Cortex of kidney (tissue), 1 donor: Measurements from ENCODE around the gene FFAR2.
"Not testable (repeated sequence)": the region's sequence is repeated elsewhere in the genome, so short reads cannot be mapped to it uniquely, and the experiment has no call there.

Experiments
- DNase-seq: peaks from one replicate; lab custom pipeline; 2025; lab: John Stamatoyannopoulos, UW

The FFAR2 gene

DNA sequence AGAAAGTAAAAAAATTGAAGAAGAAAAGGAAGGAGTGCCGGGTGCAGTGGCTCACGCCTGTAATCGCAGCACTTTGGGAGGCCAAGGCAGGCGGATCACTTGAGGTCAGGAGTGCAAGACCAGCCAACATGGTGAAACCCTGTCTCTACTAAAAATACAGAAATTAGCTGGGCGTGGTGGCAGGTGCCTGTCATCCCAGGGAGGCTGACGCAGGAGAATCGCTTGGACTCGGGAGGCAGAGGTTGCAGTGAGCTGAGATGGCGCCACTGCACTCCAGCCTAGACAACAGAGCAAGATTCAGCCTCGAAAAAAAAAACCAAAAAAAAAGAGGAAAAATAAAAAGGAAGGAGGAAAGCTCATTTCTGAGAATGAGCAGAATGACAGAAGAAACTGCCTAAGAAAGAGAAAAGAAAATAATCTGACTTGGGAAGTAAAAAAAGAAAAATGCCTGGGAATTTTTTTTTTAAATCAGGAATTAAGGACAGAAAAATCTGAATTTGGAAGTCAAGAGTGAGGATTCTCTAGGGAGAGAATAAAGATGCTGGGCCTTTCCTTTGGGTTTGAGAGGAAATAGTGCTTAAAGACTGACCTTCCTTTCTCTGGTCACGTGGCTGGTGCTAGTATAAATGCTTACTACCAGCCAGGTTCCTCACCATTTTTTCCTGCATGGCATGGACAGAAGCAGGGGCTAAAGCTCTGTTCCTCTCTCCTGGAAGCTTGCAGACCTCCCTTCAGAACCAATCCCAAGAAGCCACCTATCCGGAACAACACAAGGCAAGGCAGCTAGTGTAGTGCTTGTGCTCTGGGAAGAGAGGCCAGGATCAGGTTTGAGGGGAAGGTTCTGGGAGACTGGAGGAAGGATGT lies at the start of gene FFAR2:
TSS of gene FFAR2 (plus strand) at position 652 of the 864 bp plus-strand sequence. CDS start 1,458 bp downstream, outside the sequence.
- DNase-seq: no peak

DNA sequence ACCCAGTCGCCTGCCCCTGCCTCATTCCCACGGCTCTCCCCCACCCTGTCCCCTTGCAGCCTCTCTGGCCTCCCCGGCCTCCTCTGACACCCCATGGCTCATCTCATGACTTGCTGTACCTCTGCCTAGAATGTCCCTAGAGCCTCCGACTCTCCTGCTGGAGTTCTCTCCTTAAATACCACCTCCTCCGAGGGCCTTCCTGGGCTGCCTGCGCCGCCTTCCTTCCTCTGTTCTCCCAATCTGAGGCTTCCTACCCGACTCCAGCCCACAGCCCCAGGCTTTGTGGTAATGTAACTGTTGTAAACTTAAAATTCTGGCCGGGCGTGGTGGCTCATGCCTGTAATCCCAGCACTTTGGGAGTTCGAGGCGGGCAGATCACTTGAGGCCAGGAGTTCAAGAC lies 49.5 kb upstream of the FFAR2 start:
- no peak for DNase-seq

DNA sequence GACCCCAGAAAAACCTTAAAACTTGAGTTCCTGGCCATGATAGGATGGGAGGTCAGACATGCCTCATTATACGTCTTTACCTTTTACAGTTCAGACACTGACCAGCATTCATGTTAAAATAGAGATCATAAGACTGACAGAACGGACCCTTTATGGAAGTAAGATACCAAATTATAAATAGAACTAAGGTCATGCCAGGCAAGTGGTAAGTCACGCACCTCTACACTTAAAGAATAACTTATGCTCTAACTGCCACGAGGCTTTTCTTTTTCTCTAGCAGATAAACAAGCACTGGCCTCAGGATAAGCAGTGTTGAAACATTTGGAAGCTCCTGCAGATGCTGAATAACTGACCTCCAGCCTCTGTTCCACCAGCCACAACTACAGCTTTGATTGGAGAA lies 48.8 kb upstream of the FFAR2 start:
- no peak for DNase-seq

DNA sequence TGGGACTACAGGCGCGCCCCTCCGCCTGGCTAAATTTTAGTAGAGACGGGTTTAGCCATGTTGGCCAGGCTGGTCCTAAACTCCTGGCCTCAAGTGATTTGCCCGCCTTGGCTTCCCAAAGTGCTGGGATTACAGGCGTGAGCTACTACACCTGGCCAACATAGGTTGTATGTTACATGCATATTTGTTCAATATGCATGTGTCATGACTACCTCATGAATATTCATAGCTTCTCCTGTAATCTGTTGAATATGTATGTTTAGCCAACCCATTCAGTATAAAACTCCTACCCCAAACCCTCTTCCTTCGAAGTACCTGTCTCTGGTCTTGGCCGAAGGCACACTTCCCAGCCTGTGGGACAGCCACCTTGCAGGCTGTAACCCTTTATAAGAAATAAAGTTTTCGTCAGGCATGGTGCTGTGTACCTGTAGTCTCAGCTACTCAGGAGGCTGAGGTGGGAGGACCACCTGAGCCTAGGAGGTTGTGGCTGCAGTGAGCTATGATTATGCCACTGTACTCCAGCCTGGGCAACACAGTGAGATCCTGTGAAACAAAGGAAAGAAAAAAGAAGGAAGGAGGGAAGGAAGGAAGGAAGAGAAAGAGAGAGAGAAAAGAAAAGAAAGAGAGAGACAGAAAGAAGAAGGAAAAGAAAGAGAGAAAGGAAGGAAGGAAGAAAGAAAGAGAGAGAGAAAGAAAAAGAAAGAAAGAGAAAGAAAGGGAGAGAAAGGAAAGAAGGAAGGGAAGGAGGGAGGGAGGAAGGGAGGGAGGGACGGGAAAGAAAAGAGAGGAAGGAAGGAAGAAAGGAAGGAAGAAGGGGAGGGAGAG lies 47.9 kb upstream of the FFAR2 start:
- DNase-seq: no peak

DNA sequence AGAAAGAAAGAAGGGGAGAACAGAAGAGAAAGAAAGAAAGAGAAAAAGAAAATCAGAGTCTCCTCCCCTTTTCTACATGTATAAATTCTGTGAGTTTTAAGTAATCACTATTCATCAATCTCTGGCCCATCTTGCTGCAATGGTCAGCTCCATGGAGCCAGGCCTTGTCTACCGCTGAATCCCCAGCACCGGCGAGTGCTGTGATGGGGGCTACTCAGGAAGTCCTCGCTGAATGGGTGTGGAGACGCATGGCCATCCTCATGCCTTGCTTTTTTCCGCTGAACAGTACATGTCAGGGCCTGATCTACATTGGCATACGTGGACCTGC lies 47.3 kb upstream of the FFAR2 start:
- no peak for DNase-seq

DNA sequence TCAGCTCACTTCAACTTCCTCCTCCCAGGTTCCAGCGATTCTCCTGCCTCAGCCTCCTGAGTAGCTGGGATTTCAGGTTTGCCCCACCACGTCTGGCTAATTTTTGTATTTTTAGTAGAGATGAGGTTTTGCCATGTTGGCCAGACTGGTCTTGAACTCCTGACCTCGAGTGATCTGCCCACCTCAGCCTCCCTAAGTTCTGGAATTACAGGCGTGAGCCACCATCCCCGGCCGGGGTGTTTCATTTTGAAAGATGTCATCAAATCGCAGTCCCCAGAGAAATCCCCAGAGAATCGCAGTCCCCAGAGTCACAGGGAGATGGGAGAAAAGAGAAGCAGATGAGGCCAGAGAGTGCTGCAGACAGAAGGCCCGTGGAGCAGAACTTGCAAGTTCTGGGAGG lies 46.6 kb upstream of the FFAR2 start:
- DNase-seq: not testable (repeated sequence)

DNA sequence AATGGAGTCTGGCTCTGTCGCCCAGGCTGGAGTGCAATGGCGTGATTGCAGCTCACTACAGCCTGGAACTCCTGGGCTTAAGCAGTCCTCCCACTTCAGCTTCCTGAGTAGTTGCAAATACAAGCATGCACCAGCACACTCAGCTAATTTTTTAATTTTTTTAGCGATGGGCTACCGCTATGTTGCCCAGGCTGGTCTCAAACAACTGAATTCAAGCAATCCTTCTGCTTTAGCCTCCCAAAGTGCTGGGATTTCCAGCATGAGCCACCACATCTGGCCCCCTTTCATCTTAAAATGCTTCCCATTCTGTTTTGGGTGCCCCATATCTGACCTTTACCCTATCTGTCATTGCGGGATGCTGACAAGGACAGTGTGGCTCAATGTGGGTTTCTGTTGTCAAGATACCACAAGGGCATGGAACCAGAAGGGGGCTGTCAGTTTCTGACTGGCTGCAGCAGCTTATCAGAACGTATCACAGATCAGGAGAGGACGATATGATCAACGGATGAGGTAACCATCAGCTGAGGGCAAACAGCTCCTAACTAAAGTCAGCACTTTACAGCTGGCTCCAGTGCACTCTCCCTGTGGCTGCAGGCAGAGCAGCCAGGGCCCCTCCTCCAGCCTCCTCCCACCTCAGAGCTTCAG lies 44.8 kb upstream of the FFAR2 start:
- no peak for DNase-seq

DNA sequence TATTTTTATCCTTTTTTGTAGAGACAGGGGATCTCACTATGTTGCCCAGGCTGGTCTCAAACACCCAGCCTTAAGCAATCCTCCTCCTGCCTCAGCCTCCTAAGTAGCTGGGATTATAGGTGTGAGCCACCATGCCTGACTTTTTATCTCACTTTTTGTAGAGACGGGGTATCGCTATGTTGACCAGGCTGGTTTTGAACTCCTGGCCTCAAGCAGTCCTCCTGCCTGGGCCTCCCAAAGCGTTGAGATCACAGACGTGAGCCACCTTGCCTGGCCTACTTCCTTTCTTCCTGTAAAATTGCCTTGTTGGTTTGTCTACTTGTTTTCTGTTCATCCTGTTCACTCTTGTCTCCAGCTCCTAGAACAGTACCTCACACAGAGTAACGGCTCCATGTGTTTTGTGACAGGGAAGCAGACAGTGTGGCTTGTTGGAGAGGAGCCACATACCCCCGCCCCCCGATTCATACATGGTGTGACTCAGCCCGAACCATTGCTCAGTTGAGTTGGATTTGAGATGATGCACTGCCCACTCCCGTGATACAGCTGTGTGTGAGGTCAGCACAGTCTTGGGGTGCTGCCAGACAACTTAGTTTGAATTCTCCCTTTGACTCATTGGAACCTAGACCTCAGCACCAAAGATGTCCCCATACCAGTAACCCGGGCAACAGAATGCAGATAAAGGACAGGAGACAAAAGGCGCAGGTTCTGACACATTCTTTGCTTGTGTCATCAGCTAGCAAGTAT lies 43.0 kb upstream of the FFAR2 start:
- no peak for DNase-seq

DNA sequence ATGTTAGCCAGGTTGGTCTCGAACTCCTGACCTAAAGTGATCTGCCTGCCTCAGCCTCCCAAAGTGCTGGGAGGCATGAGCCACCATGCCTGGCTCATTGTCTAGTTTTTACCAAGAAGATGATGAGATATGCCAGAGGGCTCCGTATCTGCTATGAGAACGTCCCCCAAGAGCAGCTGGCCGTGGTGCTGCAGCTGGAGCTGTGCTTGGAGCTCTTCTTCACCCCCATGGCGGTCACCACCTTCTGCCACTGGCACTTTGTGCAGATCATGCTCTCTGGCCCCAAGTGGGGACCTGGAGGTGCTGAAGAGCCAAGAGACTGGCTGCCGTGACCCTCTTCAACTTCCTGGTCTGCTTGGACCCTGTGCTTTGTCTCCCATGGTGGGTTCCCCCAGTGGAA lies 40.4 kb upstream of the FFAR2 start:
- DNase-seq: no peak

DNA sequence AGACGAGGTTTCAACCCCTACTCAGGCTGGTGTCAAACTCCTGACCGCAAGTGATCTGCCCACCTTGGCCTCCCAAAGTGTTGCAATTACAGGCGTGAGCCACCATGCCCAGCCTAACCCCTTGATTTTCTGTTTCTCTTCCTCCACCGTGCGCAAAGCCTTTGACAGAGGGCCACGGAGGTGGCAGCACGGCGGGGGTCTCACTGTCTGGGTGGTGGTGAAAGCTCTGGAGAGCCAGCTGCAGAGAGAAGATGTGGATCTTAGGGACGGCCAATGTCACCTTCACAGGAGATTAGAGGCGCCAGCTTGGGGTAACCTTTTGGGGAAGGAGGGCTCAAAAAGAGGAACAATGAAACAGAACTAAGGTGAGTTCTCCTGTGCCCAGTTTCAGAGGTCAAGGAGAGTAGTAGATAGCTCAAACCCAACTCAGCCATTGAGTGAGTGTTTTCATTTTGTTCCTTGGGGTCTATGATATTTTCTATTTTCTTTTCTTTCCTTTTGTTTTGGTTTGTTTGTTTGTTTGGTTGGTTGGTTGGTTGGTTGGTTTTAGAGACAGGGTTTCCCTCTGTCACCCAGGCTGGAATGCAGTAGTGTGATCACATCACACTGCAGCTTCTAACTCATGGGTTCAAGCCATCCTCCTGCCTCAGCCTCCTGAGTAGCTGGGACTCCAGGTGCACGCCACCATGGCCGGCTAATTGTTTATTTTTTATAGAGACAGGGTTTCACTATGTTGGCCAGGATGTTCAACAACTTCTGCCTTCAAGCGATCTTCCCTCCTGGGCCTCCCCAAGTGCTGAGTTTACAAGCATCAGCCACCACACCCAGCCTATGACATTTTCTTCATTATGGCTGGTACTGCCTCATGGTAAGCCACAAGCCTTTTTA lies 39.5 kb upstream of the FFAR2 start:
- DNase-seq: no peak

DNA sequence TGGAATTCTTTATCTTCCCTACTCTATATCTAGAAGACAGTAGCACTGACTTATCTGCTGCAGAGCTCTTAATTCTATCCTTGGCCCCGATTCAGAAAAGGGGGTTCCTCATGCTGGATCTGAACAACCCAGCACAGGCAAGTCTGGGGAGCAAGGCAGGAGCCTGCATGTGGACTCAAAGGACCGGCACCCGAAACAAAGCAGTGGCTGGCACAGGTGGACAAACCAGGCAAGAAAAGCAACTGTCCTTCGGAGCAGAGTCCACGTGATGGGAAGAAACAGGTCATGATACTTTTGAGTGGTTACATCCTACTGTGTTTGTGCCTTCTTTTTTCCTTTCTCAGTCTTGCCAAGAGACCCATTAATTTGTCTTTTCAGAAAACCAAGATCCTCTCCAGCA lies 38.9 kb upstream of the FFAR2 start:
- DNase-seq: no peak

DNA sequence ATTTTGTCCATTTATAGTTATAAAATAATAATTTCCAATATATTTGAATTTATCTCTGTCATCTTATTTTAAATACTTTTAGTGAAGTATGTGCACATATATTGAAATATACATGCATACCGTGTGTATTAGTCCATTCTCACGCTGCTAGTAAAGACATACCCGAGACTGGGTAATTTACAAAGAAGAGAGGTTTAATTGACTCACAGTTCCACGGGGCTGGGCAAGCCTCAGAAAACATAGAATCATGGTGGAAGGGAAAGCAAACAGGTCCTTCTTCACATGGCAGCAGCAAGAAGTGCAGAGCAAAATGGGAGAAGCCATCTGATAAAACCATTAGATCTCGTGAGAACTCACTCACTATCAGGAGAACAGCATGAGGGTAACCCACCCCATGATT lies 37.6 kb upstream of the FFAR2 start:
- no peak for DNase-seq

DNA sequence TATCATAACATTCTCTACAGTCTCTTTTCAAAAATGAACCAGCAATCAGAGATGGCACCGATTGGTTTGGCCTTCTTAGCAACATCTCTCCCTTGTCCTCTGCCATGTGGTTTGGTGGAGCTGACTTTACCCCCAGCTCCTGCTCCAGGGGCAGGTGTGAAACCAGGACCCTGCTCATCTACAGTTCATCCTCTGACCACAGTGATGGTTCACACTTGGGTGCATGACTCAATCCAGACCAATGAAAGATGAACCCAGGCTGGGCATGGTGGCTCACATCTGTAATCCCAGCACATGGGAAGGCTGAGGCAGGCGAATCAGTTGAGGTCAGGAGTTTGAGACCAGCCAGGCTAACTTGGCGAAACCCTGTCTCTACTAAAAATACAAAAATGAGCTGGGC lies 33.6 kb upstream of the FFAR2 start:
- DNase-seq: no peak

DNA sequence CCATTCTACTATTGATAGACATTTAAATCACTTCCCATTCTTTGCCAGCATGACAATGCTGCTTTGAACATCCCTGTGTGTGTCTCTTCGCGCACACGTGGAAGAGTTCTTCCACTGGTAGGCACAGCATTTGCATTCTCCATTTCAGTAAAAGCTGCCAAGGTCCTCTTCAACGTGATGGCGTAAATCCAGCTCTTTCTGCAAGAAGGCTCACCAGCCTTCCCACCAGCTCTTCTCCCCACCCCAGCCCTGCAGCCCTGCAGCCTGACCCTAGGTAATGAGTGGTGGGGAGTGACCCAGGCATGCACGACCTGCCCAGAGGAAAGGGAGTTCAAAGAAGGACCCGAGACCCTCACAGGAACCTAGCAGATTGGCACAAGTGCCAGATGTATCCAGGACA lies 31.7 kb upstream of the FFAR2 start:
- no peak for DNase-seq

DNA sequence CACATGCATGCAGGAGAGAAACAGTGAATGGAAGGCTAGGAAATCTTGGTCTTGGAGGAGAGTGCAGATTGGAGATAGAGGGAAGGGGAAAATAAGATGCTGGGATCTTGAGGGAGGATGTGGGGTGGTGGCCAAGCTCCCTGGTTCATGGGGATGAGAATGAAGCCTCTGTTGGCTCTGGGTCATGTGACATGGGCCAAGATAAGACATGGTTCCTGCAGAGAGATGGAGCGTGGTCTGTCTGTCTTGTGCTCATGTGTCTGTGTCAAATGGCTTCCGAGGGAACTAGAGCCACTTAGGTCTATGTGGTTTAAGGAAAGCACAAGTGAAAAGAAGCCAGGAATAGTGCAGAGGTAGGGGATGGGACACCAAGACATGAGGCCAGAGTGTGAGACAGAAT lies 30.8 kb upstream of the FFAR2 start:
- DNase-seq: no peak

DNA sequence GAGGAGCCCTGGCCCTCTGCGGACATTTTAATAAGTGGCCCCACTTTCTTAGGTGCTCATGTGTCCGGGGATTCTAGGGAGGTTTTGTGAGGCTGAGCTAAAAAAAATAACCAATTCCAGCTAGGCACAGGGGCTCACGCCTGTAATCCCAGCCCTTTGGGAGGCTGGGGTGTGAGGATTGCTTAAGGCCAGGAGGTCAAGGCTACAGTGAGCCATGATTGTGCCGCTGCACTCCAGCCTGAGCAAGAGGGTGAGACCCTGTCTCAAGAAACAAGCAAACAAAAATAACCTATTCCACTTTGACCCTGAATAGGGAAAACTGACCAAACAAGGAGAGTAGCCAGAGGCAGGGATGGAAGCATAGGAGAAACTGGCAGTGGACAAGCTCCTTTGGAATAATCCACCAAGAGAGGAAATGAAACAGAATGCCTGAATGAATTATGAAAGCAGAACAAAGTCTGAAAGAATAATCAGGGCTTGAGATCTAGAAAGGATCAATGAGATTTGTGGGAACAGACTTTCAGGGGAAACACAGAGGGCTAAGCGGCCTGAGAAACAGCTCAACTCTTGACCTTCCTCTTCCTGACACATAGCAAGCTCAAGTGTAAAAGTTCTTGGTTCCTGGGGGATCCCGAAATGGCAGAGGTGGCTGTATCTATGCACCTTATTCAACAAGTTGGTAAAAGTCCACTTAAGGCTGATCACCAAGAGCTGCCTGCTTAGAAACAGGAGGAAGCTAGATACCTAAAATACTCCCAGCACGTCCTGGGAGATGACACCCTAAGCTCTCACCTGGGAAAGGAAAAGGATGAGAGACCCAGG lies 30.1 kb upstream of the FFAR2 start:
- DNase-seq: no peak

DNA sequence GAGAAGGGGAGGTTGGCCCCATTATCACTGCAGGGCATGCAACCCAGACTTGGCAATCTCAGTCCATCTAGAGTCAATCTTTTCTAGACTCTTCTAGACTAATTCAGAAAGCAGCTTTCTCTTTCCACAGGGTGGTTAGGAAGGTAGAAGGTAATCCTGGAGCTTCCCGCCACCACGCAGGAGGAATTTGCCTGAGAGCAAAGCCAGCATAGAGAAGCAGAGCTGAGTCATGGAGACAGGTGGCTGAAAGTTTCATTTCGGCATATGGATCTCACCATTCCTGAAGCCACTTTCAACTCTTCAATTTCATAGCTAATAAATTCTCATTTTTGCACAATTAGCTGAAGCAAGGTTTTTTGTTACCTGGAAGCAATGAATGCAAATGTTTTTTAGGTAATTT lies 29.0 kb upstream of the FFAR2 start:
- DNase-seq: no peak

DNA sequence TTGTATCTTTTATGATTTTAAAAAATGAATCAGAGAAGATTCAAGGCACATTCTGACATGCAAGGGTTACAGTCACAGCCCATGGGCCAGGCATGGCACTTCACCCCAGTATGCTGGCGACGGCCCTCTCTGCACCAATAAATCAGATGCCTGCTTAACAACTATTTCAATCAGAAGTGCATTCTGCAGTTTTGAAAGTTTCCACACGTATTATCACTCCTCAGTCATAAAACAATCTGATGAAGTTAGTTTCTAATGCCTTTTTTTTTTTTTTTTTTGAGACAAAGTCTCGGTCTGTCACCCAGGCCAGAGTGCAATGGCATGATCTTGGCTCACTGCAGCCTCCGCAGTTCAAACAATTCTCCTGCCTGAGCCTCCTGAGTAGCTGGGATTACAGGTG lies 28.3 kb upstream of the FFAR2 start:
- no peak for DNase-seq

DNA sequence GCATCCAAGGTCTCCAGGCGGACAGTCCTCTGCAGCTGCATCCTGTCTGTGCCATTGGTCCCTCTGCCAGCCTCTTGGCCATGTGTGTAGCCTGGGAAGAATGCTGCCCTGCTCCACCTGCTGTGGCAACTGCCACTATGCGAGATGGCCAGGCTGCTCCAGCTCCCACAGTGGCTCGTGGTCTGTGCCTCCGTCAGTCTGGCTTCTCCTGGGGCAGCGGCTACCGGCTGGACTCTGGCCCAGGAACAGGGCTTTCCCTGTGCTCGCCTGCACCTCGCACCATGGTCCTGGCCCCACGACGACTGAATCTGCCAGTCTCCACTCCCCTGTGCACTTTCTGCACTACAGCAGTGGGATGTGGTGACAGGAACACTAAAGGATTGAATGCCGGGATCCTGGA lies 26.7 kb upstream of the FFAR2 start:
- DNase-seq: no peak

DNA sequence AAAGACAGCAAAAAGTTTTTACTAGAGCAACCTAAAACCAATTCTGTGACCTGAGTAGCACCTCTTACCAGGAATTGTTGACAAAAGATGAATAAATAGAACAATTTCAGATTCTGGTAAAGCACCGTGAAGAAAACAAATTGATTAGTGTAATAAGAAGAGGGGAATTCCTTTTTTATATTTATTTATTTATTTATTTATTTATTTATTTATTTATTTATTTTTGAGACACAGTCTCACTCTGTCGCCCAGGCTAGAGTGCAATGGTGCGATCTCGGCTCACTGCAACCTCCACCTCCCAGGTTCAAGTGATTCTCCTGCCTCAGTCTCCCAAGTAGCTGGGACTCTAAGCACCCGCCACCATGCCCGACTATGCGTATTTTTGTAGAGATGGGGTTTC lies 24.7 kb upstream of the FFAR2 start:
- DNase-seq: not testable (repeated sequence)
